ENCODE data around the gene ZSWIM3. TPM values are rescaled to one million over a fixed set of nuclear protein-coding genes. Genes with fewer than 3 reads are reported as not detected.

ZSWIM3 gene
- total RNA-seq, 1 experiment from 2014 or later: 1.6 TPM

DNA sequence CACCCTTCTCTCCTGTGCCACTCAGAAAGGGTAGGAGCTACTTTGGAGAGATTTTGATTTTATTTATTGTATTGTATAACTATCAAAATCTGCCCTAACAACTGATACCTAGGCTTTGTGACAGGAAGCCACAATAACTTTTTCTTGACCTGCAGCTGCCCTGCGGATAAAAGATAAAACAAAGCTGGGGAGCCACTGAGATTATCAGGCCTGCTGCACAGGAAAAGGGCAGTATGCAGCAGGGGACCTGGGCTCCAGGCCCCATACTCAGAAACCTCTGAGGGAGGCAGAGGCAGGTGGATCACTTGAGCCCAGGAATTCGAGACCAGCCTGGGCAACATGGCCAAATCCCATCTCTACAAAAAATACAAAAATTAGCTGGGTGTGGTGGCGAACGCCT lies 24.8 kb upstream of the ZSWIM3 start:
- DNase-seq (ENCODE audit: extremely low read depth, low read depth): no peak

DNA sequence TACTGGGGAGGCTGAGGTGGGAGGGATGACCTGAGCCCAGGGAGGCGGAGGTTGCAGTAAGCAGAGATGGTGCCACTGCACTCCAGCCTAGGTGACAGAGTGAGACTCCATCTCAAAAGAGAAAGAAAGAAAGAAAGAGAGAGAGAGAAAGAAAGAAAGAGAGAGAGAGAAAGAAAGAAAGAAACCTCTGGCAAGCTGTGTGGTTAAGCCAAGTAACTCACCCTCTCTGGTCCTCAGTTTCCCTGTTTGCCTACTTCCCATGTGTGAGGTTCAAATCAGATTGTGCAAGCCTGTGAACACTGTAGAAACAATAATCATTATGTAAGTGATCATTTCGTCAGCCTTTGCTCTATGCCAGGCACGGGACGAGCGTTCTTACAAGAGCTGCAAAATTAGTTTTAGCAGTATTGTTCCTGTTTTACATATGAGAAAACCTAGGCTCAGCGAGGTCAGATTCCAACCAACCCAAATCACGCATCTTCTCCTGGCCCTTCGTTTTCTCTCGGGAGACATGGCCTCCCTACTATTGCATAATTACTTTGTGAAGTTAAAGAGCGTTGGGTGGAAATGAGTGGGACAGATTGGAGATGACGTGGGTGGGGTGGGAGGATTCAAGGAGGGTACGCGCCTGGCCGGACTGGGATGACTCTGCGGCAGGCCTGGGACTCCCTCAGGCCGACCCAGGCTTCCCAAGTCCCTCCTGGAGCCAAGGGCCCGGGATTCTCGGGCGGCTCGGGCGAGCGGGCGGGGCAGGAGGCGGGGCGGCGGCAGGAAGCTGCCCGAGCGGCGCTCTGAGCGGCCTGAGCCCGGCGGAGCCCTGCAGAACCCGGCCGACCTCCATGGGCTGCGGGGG lies 24.2 kb upstream of the ZSWIM3 start, which contains the start of gene SNX21:
TSS of gene SNX21 (plus strand) at position 770 of the 853 bp plus-strand sequence. CDS start 121 bp downstream, outside the sequence.
- DNase-seq (ENCODE audit: extremely low read depth, low read depth): peak; percentile 70

DNA sequence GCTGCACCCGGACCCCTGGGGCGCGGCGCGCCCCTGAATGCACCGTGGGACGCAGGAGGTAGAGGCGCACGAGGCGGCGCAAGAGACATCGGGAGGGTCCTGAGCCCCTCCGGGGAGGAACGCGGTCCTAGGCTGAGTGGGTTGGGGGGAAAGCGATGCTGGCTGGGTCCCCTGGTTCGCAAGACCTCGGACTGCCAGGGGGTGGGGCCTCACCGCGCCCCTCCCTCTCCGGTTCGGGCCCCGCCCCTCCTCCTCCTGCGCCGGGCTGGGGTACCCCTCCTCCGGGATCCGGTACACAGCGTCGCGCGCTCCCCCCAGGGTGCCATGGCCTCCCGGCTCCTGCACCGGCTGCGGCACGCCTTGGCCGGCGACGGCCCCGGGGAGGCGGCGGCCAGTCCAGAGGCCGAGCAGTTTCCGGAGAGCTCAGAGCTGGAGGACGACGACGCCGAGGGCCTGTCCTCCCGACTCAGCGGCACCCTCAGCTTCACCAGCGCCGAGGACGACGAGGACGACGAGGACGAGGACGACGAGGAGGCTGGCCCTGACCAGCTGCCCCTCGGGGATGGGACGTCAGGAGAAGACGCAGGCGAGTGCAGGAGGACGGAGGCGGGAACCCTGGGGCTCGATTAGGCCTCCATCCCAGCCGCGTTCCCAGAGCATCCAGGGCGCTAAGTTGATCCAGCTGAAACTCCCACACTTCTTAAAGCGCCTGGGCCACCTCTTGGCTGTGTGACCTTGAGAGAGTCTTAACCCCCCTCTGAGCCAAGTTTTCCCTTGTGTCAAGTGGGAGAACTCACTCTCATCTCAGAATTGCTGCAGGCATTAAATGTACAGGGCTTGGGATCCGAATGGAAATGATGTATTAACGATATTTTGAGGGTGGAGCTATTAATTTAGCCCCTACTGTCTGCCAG lies 23.3 kb upstream of the ZSWIM3 start:
- peak; percentile 47 for DNase-seq (ENCODE audit: extremely low read depth, low read depth)

DNA sequence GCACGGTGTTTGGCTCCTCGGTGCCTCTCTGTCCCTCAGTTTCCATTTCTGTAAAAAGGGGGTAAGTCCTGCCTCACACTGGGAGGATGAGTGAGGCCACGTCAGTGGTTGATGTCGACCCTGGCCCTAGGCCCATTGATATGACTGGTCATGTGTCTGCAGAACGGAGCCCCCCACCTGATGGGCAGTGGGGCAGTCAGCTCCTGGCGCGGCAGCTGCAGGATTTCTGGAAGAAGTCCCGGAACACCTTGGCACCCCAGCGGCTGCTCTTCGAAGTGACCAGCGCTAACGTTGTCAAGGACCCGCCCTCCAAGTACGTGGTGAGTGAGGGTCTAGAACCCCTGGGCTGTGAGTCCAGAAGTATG lies 22.6 kb upstream of the ZSWIM3 start:
- DNase-seq (ENCODE audit: extremely low read depth, low read depth): no peak

DNA sequence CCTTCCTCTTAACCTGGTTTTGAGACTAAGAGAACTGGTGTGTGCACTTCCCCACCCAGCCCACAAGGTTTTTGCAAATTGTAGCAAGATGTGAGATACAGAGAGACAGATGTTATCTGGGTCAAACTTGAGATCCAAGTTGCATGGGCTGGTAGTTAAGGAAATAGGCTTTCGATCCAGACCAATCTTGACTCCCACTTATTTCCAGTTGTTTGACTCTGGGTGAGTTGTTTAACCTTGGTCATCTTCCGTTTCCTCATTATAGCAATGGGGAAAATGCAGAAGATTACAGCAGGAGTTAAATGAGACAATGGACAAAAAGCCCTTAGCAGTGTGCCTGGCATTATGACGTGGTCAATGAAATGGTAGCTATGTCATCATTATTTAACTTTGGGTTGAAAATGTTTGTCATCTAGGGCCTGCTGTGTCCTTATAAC lies 22.1 kb upstream of the ZSWIM3 start:
- DNase-seq (ENCODE audit: extremely low read depth, low read depth): no peak

DNA sequence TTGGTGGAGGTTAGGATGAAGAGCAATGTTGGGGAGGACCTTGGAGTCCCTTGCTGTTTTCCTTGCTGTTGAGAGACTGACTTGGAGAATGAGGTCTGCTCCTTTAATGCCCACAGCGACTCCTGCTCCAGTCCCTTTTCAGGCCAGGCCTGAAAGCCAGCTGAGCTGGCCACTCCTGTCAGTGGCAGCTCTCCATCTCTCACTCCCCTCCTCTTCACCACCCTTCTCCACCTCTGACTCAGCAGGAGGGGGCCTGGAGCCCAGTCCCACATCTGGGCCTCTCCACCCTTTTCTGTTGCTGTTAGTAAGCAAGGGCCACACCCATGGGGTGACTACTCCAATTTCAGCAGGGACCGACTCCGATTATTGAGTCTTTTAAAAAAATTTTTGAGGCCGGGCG lies 21.6 kb upstream of the ZSWIM3 start:
- DNase-seq (ENCODE audit: extremely low read depth, low read depth): no peak

DNA sequence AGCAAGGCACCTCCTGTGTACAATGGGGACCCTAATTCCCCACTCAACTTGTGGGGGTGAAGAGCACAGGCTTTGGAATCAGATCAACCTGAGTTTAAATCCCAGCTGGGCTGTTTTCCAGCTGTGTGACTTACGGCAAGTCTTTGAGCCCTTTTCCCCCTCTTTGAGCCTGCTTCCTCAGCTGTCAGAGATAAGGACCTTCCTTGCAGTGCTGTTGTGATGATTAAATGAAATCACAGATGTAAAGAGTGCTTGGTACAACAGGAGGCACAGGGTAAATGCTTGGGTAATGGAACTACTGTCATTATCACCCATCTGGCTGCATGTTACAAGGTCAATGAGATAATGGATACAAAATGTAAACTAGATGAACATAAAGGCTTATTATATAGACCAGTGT lies 20.6 kb upstream of the ZSWIM3 start:
- no peak for DNase-seq (ENCODE audit: extremely low read depth, low read depth)

DNA sequence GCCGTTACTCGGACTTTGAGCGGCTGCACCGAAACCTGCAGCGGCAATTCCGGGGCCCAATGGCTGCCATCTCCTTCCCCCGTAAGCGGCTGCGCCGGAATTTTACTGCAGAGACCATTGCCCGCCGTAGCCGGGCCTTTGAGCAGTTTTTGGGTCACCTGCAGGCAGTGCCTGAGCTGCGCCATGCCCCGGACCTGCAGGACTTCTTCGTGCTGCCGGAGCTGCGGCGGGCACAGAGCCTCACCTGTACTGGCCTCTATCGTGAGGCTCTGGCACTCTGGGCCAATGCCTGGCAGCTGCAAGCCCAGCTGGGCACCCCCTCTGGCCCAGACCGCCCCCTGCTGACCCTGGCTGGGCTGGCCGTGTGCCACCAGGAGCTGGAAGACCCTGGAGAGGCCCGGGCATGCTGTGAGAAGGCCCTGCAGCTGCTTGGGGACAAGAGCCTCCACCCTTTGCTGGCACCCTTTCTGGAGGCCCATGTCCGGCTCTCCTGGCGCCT lies 16.7 kb upstream of the ZSWIM3 start:
- no peak for DNase-seq (ENCODE audit: extremely low read depth, low read depth)

DNA sequence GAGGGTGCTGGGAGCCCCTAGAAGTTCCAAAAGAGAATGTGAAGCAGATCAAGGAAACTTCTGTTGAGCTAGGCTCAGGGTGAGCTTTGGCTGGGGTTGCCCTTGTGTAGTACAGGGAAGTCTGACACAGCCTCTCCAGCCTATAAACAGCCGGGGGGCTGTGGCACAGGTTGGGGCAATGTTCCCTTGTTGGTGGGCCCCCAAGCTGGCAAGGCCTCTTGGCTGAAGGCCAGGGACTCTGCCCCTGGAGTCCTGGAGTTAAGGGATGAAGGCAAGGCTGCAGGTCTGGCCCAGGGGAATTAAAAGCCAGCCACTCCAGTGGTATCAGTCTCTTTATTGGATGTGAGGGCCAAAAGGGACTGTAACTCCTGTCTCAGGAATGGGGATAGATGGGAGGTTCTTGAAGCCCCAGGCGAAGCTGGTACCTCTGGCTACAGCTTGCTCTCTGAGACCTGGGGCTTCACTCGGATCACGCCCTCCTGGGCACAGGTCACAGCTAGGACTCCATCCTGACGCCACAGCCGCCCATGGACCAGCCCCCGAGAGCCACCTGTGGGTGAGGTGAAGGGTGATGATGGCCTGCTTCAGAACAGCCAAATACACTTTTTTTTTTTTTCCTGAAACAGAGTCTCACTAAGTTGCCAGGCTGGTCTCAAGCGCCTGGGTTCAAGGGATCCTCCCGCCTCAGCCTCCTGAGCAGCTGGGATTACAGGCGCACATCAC lies 15.8 kb upstream of the ZSWIM3 start:
- no peak for DNase-seq (ENCODE audit: extremely low read depth, low read depth)

DNA sequence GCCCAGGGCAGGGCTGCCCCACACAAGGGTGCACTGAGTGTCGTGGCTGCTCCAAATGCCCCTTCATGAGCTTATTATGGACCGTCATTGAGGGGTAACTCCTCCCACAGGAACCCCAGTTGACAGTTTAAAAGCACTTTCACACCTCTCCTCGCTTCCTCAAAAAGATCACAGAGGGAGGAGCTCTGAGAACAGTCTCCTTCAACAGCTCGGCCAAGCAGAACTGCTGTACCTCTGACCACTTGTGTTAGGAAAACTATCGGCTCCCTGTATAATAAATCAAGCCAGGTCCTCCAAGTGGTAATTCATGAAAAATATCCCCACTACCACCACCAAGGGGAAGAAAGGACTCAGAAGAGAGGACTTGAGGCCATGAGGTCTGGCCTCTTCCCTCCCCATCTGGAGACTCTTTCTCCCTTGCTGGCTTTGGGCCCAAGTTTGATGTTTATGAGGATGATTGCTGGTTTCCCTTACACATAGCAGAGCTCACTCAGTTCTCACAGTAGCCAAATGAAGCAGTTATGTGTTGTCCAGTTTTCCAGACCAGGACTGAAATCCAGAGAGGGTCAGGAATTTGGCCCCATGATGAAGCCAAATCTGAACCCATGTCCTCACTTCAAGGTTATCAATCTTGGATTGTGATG lies 15.1 kb upstream of the ZSWIM3 start:
- DNase-seq (ENCODE audit: extremely low read depth, low read depth): no peak

DNA sequence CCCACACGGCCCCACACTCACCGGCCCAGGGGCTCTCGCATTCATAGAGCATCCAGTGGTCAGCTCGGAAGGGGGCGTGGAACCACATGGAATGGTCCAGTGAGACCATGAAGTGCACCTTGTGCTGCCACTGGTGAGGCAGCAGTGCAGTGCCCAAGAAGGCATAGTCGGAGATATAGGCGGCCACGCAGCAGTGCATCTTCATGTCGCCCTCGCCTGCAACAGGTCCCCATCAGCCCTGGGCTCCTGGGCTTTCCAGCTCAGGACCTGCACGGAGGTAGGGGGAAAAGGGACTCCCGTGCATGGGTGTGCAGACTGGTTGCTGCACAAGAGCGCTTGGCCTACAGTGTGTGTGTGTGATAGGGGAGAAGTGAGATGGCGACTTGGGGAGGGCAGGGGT lies 13.9 kb upstream of the ZSWIM3 start:
- DNase-seq (ENCODE audit: extremely low read depth, low read depth): no peak

DNA sequence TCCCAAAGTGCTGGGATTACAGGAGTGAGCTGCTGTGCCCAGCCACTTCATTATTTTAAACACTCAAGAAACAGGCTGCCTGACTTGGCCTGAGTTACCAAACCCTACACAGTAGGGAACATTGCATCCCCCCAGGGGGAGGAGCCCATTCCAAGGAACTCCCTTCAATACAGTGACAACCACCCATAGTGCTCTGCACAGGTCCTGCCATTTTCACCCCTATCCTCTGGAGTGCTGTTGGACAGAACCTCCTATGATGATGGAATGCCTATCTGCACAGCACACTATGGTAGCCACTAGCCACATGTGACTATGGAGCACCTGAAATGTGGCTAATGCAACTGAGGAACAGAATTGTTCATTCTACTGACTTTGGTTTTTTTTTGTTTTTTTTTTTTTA lies 12.0 kb upstream of the ZSWIM3 start:
- DNase-seq (ENCODE audit: extremely low read depth, low read depth): no peak

DNA sequence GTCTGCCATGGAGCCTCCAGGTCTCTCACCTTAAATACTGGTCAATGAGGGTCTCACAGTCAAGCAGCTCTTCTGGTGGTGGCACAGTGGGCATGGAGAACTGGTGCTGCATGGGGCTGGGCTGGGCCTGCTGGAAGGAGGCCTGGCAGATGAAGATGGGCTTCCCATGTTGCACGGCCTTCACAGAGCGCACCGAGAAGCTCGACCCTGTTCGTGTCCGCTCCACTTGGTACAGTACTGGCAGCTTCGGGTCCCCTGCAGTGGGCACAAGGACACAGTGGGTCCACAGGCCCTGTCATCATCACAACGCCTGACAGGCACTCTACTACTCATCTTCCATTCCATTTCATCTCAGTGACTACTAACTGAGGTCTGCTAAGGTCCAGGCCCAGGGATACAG lies 9.0 kb upstream of the ZSWIM3 start:
- DNase-seq (ENCODE audit: extremely low read depth, low read depth): no peak

DNA sequence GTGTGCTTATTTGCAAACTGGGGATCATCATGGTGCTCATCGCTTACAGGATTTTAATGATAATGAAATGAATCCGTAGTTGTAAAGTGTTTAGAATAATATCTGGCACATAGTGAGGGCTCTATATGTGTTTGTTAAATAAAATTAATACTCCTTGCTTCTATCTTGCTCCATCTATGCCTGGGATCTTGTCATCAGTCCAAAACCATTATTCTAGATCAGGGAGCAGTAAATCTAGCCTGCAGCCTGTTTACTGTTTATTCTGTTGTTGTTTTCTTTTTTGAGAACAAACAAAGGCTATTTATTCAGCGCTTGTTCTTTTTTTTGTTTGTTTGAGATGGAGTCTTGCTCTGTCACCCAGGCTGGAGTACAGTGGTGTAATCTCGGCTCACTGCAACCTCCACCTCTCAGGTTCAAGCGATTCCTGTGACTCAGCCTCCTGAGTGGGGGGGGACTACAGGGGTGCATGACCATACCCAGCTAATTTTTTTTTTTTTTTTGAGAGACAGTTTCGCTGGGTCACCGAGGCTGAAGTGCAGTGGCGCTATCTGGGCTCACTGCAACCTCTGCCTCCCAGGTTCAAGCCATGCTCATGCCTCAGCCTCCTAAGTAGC lies 8.3 kb upstream of the ZSWIM3 start:
- no peak for DNase-seq (ENCODE audit: extremely low read depth, low read depth)

DNA sequence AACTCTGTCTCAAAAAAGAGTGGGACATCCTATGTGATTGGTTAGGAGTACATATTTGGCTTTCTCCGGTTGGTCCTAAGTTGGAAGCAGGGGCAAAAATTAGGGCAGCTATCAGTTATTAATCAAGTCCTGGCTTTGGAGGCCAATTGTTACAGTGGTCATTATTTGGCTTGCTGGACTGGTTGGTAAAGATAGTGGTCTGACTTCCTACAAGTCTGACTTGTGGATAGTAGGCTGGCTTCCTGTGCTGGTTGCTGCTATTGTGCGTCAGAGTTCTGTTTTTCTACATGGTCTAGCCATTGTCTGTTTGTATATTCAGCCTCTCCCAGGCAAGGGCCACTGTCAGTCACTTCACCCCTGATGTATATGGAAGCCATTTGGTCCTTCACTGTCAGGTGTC lies 7.2 kb upstream of the ZSWIM3 start:
- no peak for DNase-seq (ENCODE audit: extremely low read depth, low read depth)

DNA sequence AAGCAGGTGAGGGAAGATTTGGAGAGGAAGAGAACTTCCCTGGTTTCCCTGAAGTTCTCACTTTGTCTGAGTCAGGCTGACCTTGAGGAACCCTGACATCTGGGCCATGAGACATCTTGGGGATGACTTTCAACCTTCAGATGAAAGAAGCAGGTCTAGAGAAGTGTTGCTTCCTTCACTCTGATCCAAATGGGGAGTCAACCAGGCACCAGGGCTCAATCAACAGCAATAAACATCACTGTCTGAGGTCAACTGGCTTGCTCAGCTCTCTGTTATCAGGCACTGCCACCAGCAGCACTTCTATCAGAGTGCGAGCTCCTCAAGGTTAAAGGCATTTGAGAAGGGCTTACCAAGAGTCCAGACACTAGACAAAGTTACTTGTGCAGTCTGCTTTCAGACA lies 6.5 kb upstream of the ZSWIM3 start:
- no peak for DNase-seq (ENCODE audit: extremely low read depth, low read depth)

DNA sequence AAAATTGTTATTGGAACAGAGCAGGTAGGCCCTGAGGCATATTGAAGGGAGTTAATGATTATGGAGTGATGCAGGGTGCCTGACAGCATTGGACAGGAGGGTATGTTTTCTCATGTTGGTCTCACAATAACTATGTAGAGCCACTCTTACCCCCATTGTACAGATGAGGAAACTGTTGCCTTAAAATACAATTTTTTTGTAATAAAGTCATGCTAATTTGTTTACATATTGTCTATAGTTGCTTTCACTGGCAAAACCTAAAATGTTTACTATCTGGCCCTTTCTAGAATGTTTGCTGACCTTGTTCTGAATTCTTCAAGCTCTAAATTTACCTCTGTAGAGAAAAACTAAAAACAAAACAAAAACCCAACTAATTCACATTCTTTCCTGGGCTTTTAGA lies 5.9 kb upstream of the ZSWIM3 start:
- no peak for DNase-seq (ENCODE audit: extremely low read depth, low read depth)

DNA sequence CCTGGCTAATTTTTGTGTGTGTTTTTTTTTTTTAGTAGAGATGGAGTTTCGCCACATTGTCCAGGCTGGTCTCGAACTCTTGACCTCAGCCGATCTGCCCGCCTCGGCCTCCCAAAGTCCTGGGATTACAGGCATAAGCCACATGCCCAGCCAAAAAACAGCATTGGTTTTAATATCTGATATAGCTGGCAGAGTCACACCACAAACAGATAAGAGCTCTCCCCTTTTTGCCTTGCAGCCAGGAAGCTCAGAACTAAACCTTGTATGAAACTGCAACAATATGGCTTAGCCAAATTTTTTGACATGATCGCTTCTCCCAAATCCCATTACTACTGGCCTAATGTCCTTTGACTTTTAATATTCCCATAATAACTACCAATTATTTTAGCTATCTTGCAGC lies 5.1 kb upstream of the ZSWIM3 start:
- DNase-seq (ENCODE audit: extremely low read depth, low read depth): no peak

DNA sequence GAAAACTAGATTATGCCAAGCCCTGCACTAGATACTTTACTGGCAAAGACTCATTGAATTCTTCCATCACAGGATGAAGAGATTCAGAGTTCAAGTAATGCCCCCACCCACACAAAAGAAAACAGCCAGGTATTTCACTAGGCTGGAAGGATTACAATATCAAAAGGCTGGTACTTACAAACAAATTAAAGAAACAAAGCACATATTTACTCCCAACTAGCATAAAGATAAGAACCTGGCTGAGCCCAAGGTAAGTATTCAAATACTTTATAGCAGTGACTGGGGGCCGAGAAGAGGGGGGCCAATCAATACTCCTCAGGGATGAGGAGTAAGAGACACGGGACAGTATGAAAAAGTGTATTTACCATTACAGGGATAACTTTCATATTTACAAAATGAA lies 3.9 kb upstream of the ZSWIM3 start:
- DNase-seq (ENCODE audit: extremely low read depth, low read depth): no peak

DNA sequence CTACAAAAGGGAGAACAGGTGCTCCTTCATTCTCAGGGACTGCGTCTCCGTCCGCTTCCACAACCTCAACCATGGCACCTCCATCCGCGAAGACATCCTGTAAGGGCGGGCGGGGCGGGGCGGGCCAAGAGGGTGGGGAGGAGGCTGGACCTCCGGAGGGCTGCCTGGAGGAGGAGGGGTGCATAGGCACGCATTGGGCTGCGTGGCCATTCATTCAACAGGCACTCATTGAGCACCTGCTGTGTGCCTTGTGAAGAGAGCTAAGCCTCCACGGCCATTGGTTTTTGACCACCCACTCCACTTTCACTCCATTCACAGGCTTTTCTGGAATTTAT lies 435 bp downstream of the ZSWIM3 start:
- no peak for DNase-seq (ENCODE audit: extremely low read depth, low read depth)

Data from NCI-H460 (cell line).